PC-3 (cell line): ENCODE results near the gene APEX2. TPM values are rescaled to one million over a fixed set of nuclear protein-coding genes. Genes with fewer than 3 reads are reported as not detected.
A peak's percentile ranks its signal among the peaks of the same experiment; 100 is the strongest.

Experiments
- ATAC-seq: fragments of 200-7000 bp; cut with Tn5 transposase; 2 replicates; pipeline ENCODE4 v1.9.1; 2020; ENCODE audit warnings: mild to moderate bottlenecking, moderate library complexity
- BruUV-seq: library from RNA; stranded (reverse); fragments of 400-500 nt; replicated peaks from 2 replicates; lab custom pipeline; 2021; lab: Mats Ljungman, UMichigan
- CTCF ChIA-PET: fragments of 300-600 bp; sonication (Branson Sonifier 250); formaldehyde crosslinking; loops from one replicate; lab custom pipeline; 2022; ENCODE audit warnings: antibody characterized with exemption; lab: Charles Lee
- POLR2A ChIA-PET: fragments of 300-600 bp; sonication (Branson Sonifier 250); formaldehyde crosslinking; loops from one replicate; lab custom pipeline; 2022; ENCODE audit warnings: antibody characterized with exemption; ENCODE audit not compliant: unreplicated experiment; lab: Charles Lee
- DNase-seq: peaks from one replicate; pipeline ENCODE4 v3.0.0-alpha.2; 2015
- H2AFZ ChIP-seq: fragments of 300-600 bp; sonication (generic); 2 replicates; pipeline ENCODE4 v1.6.0; 2016; ENCODE audit warnings: antibody characterized with exemption, low read length
- H3F3A ChIP-seq: fragments of 300-600 bp; sonication (generic); one replicate; pipeline ENCODE4 v1.6.0; 2017; ENCODE audit warnings: antibody characterized with exemption, low read length, control low read depth, mild to moderate bottlenecking; ENCODE audit not compliant: unreplicated experiment
- H3K27ac ChIP-seq: fragments of 300-600 bp; sonication (generic); 2 replicates; pipeline ENCODE4 v1.5.1; 2016; ENCODE audit warnings: mild to moderate bottlenecking, low read length
- H3K27me3 ChIP-seq: fragments of 300-600 bp; sonication (generic); 2 replicates; pipeline ENCODE4 v1.6.1; 2016; ENCODE audit warnings: low read length, mixed read lengths
- H3K36me3 ChIP-seq: fragments of 300-600 bp; sonication (generic); 2 replicates; pipeline ENCODE4 v1.6.1; 2016; ENCODE audit warnings: low read depth, mixed run types, low read length, mixed read lengths
- H3K4me1 ChIP-seq: fragments of 300-600 bp; sonication (generic); 2 replicates; pipeline ENCODE4 v1.5.1; 2016; ENCODE audit warnings: low read length; ENCODE audit not compliant: insufficient read depth
- H3K4me2 ChIP-seq: fragments of 300-600 bp; sonication (generic); 2 replicates; pipeline ENCODE4 v1.6.0; 2016; ENCODE audit warnings: low read length
- H3K4me3 ChIP-seq: fragments of 300-600 bp; sonication (generic); 2 replicates; pipeline ENCODE4 v1.5.1; 2016; ENCODE audit warnings: mild to moderate bottlenecking, low read length, mixed read lengths
- H3K79me2 ChIP-seq: fragments of 300-600 bp; sonication (generic); 2 replicates; pipeline ENCODE4 v1.6.1; 2017; ENCODE audit warnings: low read length, mixed read lengths
- H3K9ac ChIP-seq: fragments of 300-600 bp; sonication (generic); 2 replicates; pipeline ENCODE4 v1.6.0; 2016; ENCODE audit warnings: mild to moderate bottlenecking, low read length
- H3K9me2 ChIP-seq: fragments of 300-600 bp; sonication (generic); replicated peaks from 2 replicates; pipeline ENCODE4 v1.6.1; 2016; ENCODE audit warnings: mixed run types, low read length, mixed read lengths
- H3K9me3 ChIP-seq: fragments of 300-600 bp; sonication (generic); 2 replicates; pipeline ENCODE4 v1.6.1; 2016; ENCODE audit warnings: low read length, mixed read lengths
- H4K20me1 ChIP-seq: fragments of 300-600 bp; sonication (generic); 2 replicates; pipeline ENCODE4 v1.6.1; 2016; ENCODE audit warnings: low read length, mixed read lengths
- CTCF ChIP-seq: fragments of 300-600 bp; sonication (generic); conservative IDR thresholded peaks from 2 replicates; pipeline ENCODE4 v1.5.1; 2017; ENCODE audit warnings: antibody characterized with exemption, low read depth, mild to moderate bottlenecking, low read length
- EZH2 ChIP-seq: fragments of 300-600 bp; sonication (generic); IDR thresholded peaks from one replicate; pipeline ENCODE4 v1.6.1; 2017; ENCODE audit warnings: antibody characterized with exemption, mild to moderate bottlenecking, low read length; ENCODE audit not compliant: unreplicated experiment
- EZH2phosphoT487 ChIP-seq: fragments of 300-600 bp; sonication (generic); IDR thresholded peaks from 2 replicates; pipeline ENCODE4 v1.6.1; 2018; ENCODE audit warnings: mild to moderate bottlenecking, antibody characterized with exemption, low read length, borderline replicate concordance
- intact Hi-C: fragments of 100-400 bp; cut with micrococcal nuclease; formaldehyde crosslinking; loops from 2 replicates; pipeline ENCODE4 v1.9.0; 2023
- total RNA-seq: library from RNA; depleted of rRNA; stranded (reverse); fragments of >200 nt; gene quantifications from 2 replicates; pipeline ENCODE4 v1.2.3, GENCODE V29; 2014

Gene APEX2
- total RNA-seq, 1 experiment from 2014 or later, result 24.7 TPM

GRCh38 chrX:55026840-55027239, 26.7 kb downstream of the APEX2 start:
- ATAC-seq, result no peak
- Histone ChIP-seq H3K27me3 (no peaks in the 10 kb centered on the region), H3K9ac (no peak overlapping the region), H3K9me3 (no peaks in the 10 kb centered on the region), H3K9me2 (no peaks in the 10 kb centered on the region), H3K4me3 (no peak overlapping the region), H3K36me3 (no peaks in the 10 kb centered on the region), H3K27ac (peak overlapping the region; percentile 35; the same call in 1 of the 2 replicates), H4K20me1 (no peaks in the 10 kb centered on the region), H3K79me2 (no peaks in the 10 kb centered on the region), H3F3A (no peaks in the 10 kb centered on the region), H2AFZ (no peak overlapping the region), H3K4me1 (peaks cover 14% of the 10 kb centered on the region), H3K4me2 (no peak overlapping the region)
- DNase-seq, result no peak
- POLR2A ChIA-PET, result no interaction called here
- intact Hi-C loops, result no loop called here
- TF ChIP-seq CTCF, result no peak
- TF ChIP-seq EZH2phosphoT487, result no peak
- BruUV-seq, result no TSS peak
- CTCF ChIA-PET, result no interaction called here

DNA sequence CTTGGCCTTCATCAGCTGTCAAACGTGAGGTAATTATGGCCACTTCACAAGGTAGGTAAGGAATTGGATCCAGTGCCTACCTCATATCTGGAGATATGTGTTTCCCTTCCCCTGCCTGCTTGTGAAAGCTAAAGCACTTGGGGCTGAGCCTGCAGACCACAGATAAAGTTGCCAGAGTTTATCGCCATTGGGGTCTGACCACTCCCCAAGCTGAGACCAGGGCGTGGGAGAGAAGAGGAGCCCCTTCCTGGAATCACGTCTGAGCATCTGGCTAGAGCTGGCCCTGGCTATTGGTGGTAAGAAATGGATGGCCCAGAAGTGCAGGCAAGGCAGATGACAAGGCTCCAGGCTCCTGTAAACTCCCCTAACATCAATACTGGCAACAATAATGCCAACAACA, 27.9 kb downstream of the APEX2 start:
- Histone ChIP-seq H3F3A (no peaks in the 10 kb centered on the region), H3K79me2 (no peaks in the 10 kb centered on the region), H4K20me1 (no peaks in the 10 kb centered on the region), H3K4me3 (no peak overlapping the region), H3K9ac (no peak overlapping the region), H3K4me2 (no peak overlapping the region), H2AFZ (no peak overlapping the region), H3K4me1 (peaks cover 14% of the 10 kb centered on the region), H3K36me3 (no peaks in the 10 kb centered on the region), H3K27me3 (no peaks in the 10 kb centered on the region), H3K27ac (no peak overlapping the region), H3K9me3 (no peaks in the 10 kb centered on the region), H3K9me2 (no peaks in the 10 kb centered on the region)
- no peak for DNase-seq
- intact Hi-C loops, result no loop called here
- ChIA-PET CTCF (no interaction called here), POLR2A (no interaction called here)
- no peak for TF ChIP-seq CTCF
- no peak for TF ChIP-seq EZH2
- TF ChIP-seq EZH2phosphoT487, result no peak
- no TSS peak for BruUV-seq
- no peak for ATAC-seq

DNA sequence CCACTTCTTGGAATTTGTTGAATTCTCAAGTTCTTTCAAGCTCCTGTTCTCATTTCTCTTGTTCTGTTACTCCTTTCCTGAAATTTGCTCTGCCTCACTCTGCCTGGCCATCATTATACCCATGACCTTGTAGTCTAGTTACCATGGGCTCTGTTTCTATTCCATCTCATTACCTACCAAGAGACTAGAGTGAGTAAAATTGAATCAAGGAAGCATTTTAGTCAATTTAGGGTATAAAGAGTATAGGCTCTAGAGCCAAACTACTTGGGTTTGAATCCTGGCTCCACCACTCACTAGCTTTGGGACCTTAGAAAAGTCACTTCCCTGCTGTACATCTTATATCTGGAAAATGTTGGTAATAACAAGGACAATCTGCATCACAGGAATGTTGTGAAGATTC, 28.4 kb downstream of the APEX2 start:
- ChIA-PET CTCF (no interaction called here), POLR2A (no interaction called here)
- no TSS peak for BruUV-seq
- H3K79me2 ChIP-seq, result no peaks in the 10 kb centered on the region
- H3K9me3 ChIP-seq, result no peaks in the 10 kb centered on the region
- no peaks in the 10 kb centered on the region for H4K20me1 ChIP-seq
- H3K27ac ChIP-seq, result no peak overlapping the region
- no peak overlapping the region for H2AFZ ChIP-seq
- no peaks in the 10 kb centered on the region for H3K9me2 ChIP-seq
- no peak overlapping the region for H3K4me3 ChIP-seq
- H3F3A ChIP-seq, result no peaks in the 10 kb centered on the region
- ATAC-seq (no peak), DNase-seq (no peak)
- TF ChIP-seq EZH2, result no peak
- no peak for TF ChIP-seq EZH2phosphoT487
- TF ChIP-seq CTCF, result no peak
- H3K36me3 ChIP-seq, result no peaks in the 10 kb centered on the region
- intact Hi-C loops, result no loop called here
- no peak overlapping the region for H3K9ac ChIP-seq
- H3K27me3 ChIP-seq, result no peaks in the 10 kb centered on the region
- H3K4me2 ChIP-seq, result no peak overlapping the region
- peaks cover 14% of the 10 kb centered on the region for H3K4me1 ChIP-seq
